ENCODE data around the gene TMCC2.
A peak's percentile ranks its signal among the peaks of the same experiment; 100 is the strongest.

DNA sequence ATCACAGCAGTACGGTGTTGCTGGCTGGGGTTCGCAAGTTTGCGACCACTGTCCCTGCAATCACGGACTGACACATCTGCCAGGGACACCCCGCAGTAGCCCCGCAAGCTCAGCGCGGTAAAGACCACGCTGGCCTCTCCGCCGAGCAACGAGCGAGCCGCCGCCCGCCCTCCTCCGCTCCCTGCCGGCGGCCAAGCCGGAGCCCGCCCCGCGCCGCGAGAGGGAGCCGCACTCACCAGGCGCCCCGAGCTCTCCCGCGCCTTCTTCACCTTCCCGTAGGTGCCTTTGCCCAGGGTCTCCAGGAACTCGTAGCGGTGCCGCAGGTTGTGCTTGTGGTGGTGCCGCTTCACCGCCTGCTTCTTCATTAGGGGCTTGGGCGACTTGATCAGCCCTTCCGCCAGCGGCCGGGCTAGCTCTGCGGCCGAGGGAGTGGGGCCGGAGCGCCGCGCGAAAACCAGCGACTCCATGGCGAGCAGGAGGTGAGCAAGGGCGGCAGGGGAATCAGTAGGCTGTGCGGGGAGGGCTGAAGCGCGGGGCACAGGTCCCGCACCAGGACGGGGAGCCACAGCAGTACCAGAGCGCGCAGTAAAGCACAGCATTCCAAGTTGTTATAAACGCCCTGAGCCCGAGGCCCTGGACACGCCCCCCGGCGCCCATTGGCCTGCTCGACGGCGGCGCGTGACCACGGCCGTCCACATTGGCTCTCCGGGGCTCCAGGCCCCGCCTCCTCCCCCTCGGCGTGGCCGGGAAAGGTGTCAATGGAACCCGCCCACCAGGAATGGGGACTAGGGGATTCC, 93.6 kb downstream of the TMCC2 start, which contains the start of gene NUAK2:
- TF ChIP-seq, protein P1, sequence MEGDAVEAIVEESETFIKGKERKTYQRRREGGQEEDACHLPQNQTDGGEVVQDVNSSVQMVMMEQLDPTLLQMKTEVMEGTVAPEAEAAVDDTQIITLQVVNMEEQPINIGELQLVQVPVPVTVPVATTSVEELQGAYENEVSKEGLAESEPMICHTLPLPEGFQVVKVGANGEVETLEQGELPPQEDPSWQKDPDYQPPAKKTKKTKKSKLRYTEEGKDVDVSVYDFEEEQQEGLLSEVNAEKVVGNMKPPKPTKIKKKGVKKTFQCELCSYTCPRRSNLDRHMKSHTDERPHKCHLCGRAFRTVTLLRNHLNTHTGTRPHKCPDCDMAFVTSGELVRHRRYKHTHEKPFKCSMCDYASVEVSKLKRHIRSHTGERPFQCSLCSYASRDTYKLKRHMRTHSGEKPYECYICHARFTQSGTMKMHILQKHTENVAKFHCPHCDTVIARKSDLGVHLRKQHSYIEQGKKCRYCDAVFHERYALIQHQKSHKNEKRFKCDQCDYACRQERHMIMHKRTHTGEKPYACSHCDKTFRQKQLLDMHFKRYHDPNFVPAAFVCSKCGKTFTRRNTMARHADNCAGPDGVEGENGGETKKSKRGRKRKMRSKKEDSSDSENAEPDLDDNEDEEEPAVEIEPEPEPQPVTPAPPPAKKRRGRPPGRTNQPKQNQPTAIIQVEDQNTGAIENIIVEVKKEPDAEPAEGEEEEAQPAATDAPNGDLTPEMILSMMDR (IDR thresholded peaks at IDR 0.05) = peak in 3 of 4 experiments; percentile 26 to 53 (median 46)
- no peak for TF ChIP-seq POLR2AphosphoS5 (IDR thresholded peaks at IDR 0.05)
- TF ChIP-seq POLR2A (IDR thresholded peaks at IDR 0.05) = peak in 1 of 2 donors; percentile 42
